NCI-H1436 (cell line): ENCODE measurements around the gene EFCAB9.

Experiments used
- DNase-seq: peaks from one replicate; lab custom pipeline; 2025; lab: John Stamatoyannopoulos, UW

The EFCAB9 gene

DNA sequence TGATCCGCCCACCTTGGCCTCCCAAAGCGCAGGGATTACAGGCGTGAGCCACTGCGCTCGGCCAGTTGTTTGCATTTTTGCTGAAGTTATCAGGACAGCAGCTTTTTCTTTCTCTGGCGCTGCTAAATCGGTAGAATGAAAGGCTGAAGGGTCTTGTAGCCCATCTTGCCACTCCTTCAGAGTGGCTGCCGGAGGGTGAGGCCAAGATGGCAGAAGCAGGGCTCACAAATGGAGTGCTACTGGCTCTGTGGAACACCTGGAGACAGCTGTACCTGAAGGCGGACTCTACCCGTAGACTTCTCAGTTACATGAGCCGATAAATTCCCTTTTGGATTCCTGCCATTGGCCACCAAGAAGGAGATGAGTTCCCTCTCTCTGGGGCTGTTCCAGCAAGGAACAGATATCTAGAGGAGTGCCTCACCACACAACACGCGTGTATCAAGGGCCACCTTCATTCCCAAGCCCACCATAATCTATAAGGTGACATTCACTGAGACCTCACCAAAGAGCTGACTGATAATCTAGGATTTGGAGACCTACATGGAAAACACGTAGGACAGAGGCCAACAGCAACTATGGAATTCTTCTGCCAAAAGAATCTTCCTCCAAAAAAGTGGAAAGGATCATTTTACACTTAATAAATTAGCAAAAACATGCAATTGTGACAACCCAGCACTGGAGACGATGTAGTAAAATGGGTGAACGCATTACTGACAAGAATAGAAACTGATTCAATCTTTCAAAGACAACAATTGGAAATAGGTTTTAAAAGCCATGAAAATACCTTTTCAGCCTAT is 27.7 kb upstream of the EFCAB9 start:
- no peak for DNase-seq

DNA sequence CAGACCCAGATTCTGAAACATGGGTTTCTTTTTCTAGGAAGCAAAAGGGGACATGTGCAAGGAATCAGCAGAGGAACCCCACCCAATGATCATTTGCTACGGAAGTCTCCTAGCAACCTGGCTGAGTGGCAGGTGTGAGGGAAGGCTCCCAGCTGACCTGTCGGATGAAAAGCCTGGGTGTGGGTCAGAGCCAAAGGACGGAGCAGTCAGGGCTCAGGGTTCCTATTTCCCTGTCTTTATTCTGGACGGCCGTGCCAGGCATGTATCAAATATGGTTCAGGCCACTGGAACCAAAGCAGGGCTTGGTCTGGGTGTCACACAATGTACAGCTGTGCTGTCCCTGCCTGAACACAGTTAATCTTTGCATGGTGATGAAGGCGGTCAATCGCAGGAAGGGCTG is 26.1 kb upstream of the EFCAB9 start:
- DNase-seq: no peak

DNA sequence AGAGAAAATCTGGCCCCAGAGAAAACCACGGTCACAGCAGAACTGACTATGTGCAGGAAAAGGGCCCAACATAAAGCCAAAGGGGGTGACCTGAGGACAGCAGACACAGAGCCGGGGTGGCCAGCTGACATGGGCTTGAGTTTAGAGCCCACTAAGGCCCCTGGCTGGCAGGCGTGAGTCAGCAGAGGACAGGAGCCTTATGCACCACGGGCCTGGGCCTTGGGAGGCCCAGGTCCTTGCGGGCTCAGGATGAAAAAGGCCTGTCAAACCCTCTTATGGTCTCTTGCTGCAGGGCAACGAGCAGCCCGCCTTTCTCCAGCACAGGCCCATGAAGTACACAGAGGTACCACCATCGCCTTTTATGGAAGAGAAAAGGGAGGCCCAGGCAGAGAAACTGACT is 25.7 kb upstream of the EFCAB9 start:
- DNase-seq: no peak

DNA sequence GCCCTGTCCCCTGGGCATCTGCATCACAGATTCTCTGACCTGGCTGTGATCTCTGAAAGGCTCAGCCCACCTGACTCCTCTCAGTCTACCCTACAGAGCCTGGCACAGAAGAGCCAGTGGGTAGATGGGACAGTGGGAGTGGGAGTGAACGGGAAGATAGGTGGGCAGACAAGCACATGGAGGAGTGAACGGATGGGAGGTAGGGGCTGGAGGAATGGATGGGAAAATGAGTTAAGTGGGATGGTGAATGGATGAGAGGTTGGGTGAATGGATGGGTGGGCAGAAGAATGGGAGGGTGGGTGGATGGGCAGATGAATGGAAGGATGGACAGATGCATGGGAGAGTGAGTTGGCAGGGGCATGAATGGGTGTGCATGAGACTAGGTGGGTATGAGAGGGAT is 24.8 kb upstream of the EFCAB9 start:
- no peak for DNase-seq

DNA sequence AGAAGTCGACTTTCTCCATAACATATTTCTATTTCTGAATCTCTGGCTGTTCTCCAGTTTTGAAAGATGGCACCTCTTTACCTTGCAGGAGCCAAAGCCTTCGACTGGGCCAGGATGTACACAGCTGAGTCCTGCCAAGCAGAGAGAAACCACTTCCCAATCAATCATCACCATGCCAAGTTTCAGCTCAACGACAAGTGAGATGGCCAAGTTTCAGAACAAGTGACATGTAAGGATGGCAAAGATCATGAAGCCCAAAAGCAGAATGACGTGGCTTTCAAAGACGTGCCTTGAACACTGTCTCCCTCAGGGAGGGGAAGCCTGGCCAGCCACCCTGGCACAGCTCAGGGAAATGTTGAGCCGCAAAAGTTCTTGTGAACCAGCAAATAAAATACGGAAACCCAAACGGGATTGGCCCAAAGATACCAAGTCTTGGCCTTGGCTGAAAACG is 23.7 kb upstream of the EFCAB9 start:
- DNase-seq: no peak

DNA sequence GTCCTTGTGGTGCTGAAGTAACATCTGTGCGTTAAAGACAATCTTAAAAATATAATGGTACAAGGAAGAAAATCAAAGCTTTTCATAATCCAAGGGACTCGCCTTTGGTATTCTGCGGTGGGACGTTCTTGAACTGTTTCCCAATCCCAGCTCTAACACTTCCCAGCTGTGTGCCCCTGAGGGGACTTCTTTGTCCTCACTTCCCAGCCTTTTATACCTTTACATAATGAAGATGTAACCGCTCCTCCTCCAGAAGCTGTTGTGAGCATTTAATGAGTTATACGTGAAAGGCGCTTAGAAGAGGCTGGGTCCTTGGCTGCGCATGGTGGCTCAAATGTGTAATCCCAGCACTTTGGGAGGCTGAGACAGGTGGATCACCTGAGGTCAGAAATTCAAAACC is 22.9 kb upstream of the EFCAB9 start:
- DNase-seq: no peak

DNA sequence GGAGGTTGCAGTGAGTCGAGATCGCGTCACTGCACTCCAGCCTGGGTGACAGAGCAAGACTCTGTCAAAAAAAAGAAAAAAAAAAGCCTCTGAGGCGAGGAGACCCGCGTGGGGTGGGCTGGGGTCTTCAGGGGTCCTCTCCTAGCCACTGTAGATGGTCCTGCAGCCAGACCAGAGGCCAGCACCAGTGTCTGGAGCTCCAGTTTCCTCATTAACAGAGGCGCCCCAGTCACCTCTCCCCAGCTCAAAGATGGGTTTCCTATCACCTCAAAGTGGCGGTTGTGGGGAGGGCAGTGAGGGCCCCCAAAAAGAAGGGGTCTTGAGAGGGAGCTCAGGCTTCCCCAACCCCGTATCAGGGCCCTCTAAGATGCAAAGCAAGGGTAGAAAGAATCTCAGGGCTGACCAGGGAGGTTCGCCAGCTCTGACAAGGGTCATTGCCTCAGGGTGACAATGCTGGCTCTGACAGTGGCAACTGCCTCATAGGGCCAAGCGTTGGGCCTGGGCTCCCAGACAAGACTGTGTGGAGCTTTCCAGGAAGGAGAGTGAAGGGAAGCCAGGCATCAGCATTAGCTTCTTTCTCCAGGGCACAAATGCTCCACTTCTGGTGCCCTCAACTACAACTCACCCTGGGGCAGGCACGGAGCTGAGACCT is 20.9 kb upstream of the EFCAB9 start:
- DNase-seq: no peak

DNA sequence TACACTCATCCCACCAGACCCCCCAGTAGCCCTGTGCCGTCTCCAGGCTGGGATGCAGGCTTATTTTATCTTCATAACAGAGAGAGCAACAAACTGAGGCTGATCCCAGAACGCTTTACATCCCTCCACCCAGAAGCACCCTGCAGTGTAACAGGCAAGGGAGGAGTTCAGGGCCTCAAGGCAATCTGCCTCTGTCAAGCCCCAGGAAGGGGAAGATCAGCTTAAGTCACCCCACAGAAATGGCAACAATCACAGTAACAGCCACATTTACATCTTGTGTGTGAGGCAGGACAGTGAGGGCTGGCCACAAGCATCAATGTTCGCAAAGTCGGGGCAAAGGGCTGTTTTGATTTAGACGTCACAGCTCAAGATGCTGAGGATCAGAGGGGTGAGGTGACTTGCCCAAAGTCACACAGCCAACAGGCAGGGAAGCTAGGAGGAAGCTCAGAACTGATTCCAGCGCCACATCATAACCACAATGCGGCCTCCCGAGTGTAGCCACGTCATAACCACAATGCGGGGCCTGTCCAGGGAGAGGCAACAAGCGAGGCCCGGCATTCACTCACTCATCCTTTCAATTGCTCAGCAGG is 20.3 kb upstream of the EFCAB9 start:
- DNase-seq: no peak

DNA sequence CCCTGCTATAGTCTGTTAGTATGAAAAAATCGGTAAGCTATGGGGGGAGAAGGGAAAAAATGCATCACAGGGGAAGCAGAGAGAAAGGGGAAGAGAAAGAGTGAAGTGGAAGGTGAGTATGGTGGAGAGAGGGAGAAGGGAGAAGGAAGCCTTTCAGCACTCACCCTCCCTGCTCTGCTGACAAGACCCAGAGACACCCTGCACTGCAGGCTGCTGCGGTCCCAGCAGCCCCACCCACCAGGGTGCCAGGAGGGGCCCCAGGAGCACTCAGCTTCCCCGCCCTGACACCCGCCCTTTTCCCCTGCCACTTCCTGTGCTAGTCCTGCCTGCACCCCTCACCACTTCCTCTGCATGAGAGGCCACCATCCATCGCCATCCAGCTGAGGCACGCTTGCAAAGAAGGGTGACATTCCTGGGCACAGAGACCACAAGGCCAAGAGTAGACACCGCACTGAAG is 18.7 kb upstream of the EFCAB9 start:
- DNase-seq: no peak

DNA sequence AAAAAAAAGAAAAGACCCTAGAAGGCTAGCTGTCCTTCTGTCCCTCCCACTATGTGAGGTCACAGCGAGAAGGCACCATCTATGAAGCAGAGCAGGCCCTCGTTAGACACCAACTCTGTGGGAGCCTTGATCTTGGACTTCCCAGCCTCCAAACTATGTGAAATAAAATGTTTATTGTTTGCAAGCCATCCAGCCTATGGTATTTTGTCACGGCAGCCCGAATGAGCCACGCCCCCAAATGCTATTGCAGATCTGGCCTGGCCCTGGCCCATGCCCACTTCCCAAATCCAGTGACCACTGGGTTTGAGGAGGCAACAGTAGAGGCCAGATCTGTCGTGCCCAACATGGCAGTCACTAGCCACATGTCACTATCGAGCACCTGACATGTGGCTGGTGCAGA is 16.8 kb upstream of the EFCAB9 start:
- no peak for DNase-seq

DNA sequence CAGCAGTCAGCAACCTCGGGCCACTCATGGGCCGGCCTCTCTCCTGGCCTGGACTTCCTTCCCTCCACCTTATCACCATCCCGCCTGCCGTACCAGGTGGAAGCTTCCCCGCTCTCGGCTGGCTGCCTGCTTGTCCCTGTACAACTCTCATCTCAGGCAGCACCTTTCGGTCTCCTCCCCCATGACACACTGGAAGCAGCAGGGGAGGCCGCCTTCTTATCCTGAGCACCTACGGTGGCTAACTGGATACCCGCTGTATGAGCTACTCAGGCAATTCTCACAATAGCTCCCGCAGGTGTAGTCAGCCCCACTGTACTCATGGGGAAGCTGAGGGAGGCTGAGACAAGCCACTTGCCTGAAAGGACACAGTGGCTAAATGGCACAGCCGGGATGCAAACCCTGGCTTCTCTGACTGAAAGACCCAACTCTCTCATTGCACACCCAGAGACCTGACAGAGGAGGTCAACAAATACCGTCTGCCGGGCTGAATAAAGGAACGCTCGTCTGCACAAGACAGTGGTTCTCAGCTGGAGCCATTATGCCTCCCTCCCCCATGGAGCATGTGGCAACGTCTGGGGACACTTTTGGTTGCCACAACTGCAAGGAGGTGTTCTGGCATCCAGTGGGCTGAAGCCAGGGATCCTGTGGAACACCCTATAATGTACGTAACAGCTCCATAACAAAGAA is 15.5 kb upstream of the EFCAB9 start:
- no peak for DNase-seq

DNA sequence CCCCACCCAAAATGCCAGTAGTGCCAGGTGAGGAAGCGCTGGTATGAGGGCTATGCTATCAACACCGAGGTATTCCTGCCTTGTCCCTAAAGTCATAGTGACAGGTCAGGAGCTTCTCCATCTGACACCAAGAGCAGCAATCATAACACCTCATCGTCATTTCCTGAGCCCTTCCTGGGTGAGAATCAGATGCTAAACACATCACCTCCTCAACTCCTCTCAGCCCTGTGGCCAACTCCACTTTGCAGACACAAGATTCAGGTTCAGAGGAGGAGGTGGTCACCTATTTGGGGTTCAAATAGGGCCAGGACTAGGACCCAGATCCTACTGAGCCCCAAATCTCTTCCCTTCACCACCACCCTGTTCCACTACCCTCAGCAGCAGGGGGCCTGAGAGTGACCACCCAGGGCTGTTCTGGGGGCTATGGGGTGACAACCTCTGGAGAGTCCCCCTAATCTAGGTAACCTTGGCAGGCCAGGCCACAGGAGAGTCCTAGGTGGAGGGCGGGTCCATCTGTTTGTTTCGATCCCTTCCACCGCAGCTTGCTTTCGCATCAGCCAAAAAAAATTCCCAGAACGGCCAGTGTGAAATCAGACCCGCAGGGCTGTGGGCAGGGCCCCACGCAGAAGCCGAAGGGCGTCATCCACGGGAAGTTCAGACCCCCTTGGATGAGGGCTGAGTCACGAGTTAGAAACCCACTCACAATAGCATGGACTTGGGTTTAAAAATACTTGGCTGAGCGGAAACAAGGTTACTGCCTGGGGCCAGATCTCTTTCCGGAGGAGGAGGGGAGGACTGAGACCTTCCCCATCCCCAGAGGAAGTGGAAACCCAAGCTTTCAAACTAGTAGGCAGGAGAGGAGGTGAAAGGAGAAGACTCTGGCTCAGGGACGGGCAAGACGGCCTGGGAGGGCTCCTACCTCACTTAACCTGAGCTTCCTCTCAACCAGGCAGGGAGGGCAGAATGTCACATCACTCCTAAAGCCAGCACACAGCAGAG is 14.7 kb upstream of the EFCAB9 start:
- DNase-seq: no peak

DNA sequence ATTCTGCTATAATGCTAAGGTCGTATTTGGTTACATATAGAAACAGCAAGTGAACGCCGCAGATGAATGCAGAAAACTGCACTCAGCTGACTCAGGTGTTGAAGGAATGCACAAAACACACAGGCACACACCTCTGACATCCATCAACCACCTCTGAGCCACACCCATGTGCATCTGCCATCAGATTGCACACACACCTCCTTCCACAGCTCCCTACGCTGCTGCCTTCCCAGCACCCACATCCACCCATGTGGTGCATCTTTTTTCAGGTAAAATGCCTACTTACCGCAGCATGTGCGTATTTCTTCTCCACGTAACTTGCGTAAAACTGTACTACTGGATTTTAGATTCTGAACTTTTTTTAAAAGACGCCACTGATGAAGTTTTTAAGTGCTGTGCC is 13.0 kb upstream of the EFCAB9 start:
- DNase-seq: no peak

DNA sequence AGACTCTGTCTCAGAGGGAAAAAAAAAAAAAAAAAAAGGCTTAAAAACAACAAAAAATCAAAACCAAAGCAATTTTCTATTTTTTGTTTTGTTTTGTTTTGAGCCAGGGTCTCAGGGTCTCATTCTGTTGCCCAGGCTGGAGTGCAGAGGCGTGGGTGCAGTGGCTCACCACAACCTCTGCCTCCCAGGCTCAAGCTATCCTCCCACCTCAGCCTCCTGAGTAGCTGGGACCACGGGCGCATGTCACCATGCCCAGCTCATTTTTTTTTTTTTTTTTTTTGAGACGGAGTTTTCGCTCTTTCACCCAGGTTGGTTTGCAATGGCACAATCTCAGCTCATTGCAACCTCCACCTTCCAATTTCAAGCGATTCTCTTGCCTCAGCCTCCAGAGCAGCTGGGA is 11.7 kb upstream of the EFCAB9 start:
- no peak for DNase-seq

DNA sequence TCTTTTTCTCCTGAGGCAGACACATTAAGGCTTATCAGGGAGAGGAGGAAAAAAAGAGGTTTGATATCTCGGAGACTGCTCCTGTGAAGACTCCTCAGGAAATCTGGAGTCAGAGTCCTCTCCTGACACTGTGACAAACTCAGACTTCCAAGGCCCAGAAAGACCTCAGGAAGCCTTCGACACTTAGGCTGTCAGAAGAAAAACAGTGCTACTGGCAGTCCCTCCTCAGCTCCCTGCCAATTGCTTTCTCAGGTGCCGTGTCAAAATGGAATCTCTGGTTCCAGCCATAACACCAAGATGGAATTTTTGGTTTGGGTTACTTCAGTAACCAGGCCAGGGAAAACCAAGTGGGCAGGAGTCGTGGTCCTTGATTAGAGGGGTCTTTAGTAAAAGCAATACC is 10.1 kb upstream of the EFCAB9 start:
- DNase-seq: no peak

DNA sequence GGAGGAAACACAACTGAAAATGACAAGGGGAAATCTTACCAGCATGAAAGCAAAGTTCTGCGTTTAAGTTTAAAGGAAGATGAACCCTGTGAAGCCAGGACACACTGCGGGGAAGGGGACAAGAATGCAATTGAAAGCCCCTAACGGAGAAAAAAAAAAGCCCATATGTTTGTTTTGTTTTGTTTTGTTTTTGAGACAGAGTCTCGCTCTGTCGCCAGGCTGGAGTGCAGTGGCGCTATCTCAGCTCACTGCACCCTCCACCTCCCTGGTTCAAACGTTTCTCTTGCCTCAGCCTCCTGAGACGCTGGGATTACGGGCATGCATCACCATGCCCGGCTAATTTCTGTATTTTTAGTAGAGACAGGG is 8.9 kb upstream of the EFCAB9 start:
- no peak for DNase-seq

DNA sequence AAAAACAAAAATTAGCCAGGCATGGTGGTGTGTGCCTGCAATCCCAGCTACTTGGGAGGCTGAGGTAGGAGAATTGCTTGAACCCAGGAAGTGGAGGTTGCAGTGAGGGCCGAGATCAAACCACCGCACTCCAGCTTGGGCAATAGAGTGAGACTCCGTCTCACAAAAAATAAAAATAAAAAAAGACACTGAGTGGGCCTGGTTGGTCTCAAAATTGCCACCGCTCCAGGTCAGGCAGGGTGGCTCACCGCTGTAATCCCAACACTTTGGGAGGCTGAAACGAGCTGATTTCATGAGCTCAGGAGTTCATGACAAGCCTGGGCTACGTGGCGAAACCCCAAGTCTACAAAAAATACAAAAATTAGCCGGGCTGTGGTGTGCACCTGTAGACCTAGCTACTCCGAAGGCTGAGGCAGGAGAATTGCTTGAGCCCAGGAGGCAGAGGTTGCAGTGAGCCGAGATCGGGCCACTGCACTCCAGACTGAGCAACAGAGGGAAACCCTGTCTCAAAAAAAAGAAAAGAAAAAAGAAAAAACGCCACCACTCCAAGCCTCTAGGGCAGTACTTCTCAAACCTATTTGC is 7.8 kb upstream of the EFCAB9 start:
- DNase-seq: no peak

DNA sequence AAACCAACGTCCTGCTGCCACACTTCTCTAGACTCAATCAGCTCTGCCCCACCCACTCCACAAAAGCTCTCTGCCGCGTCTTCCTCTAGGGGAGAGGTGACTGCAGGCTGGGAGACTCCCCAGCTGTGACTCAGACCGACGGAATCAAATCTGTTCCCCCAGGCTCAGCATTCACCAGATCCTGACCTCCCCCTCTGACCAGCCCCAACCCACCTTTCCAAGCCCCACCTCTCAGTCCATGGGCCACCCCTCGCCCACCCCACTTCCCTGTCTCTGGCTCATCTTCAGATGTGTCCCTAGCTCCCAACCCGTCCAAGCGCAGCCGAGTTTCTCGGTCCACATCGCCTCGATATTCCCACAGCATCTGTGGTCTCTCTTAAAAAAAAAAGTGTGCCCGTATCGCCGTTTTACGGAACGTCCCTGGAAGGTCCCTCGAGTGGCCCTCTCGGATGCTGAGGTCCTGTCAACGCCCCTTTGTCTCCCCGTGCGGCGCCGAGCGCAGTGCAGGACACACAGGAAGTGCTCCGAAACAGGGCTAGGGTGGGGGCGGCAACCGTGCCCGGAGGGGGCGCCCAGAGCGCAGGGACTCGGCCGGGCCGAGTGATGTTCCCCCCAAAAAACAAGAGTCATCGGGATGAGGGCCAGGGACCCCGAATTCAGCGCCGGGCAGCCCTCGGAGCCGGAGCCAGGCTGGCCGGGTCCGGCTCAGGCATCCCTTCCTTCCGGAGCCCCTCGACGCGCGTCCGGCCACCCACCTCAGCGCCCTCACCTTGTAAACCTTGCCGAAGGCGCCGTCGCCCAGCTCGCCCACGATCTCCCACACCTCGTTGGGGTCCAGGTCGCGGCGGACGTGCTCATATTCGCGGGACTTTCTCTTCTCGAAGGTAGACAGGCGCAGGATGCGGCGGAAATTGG is 6.6 kb upstream of the EFCAB9 start:
- DNase-seq: no peak

DNA sequence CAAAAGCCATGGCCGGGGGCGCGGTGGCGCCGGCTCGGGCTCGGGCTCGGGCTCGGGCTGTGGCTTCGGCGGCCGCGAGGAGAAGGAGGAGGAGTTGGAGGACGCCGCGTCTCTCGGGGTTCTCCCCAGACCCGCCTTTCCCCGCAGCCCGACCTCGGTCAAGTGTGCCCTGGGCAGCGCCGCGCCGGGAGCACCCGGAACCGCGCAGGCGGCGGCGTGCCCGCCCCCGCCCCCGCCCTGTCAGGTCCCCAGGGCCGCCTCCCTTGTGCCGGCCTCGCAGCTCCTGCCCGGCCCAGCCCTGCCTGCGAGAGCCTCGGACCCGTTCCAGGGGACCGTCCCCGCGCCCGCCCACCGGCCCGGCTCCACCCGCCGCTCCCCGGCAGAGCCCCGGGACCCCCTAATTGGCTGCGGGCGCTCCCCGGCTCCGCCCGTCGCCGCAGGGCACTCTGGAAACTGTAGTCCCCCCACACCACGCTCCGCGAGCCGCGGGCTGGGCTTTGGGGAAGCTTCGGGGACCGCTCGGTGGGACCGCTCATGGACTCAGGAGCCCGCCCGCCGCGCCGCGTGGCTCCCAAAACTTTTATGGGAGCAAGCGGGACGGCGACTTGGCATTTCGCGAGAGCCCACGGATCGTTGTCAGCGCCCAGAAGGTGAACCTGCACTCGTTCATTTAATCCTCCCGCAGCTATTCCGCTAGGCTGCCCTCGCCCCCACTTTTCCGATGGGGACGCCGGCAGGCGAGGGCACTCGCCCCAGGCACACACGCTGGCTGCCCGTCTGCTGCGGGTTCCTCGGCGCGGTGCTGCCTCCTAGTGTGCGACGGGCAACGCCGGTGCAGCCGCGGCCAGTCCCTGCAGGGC is 5.7 kb upstream of the EFCAB9 start, which contains the start of gene STK10:
Gene STK10, minus strand, starts transcription at position 192 of the 860 bp plus-strand sequence. Its CDS starts 182 bp downstream, at position 10.
- peak; percentile 64 for DNase-seq
